WTC11 (cell line): ENCODE data around the gene FOXD4L6. TPM values are rescaled to one million over a fixed set of nuclear protein-coding genes. Genes with fewer than 3 reads are reported as not detected.
A peak's percentile ranks its signal among the peaks of the same experiment; 100 is the strongest.
"Not testable (repeated sequence)": the region's sequence is repeated elsewhere in the genome, so short reads cannot be mapped to it uniquely, and the experiment has no call there.

Experiments used
- ATAC-seq: fragments of 200-7000 bp; cut with Tn5 transposase; 2 replicates; pipeline ENCODE4 v1.10.0; 2021; ENCODE audit warnings: mild to moderate bottlenecking, moderate library complexity
- CTCF ChIA-PET: fragments of 300-600 bp; sonication (Branson Sonifier 250); formaldehyde crosslinking; loops from one replicate; lab custom pipeline; 2021; ENCODE audit warnings: antibody characterized with exemption; lab: Charles Lee
- POLR2A ChIA-PET: fragments of 350-600 bp; sonication (Branson Sonifier 250); formaldehyde crosslinking; loops from one replicate; lab custom pipeline; 2021; ENCODE audit warnings: antibody characterized with exemption; lab: Charles Lee
- DNase-seq: peaks from one replicate; pipeline ENCODE4 v3.0.0; 2021; ENCODE audit warnings: low spot score
- H3K27ac Mint-ChIP-seq: 2 replicates; pipeline ENCODE4 v1.8.0; 2021; ENCODE audit warnings: mixed read lengths
- H3K27me3 Mint-ChIP-seq: 2 replicates; pipeline ENCODE4 v1.8.0; 2021; ENCODE audit warnings: low read depth, mild to moderate bottlenecking, moderate library complexity, mixed read lengths
- H3K36me3 Mint-ChIP-seq: 2 replicates; pipeline ENCODE4 v1.8.0; 2021; ENCODE audit warnings: mixed read lengths
- H3K4me1 Mint-ChIP-seq: 2 replicates; pipeline ENCODE4 v1.8.0; 2022; ENCODE audit warnings: mixed read lengths
- H3K4me3 Mint-ChIP-seq: 2 replicates; pipeline ENCODE4 v1.8.0; 2021; ENCODE audit warnings: mild to moderate bottlenecking, moderate library complexity, mixed read lengths
- H3K9me3 Mint-ChIP-seq: 2 replicates; pipeline ENCODE4 v1.8.0; 2021; ENCODE audit warnings: mixed read lengths
- CTCF ChIP-seq: fragments of 200-600 bp; IDR thresholded peaks from 2 replicates; pipeline ENCODE4 v1.8.0; 2022; ENCODE audit warnings: antibody characterized with exemption
- total RNA-seq: library from RNA; stranded (reverse); gene quantifications from 3 replicates; pipeline ENCODE4 v1.2.3, GENCODE V29; 2021

FOXD4L6 gene
- total RNA-seq, 1 experiment from 2014 or later = not detected

GRCh38 chr9:41094010-41094773 is 34.3 kb downstream of the FOXD4L6 start:
- CTCF ChIA-PET, H3K4me1 Mint-ChIP-seq, H3K9me3 Mint-ChIP-seq, H3K36me3 Mint-ChIP-seq, DNase-seq, H3K27ac Mint-ChIP-seq, H3K4me3 Mint-ChIP-seq, POLR2A ChIA-PET, ATAC-seq: not testable (repeated sequence)
- H3K27me3 Mint-ChIP-seq = peaks cover 67% of the 10 kb centered on the region

- H3K27ac Mint-ChIP-seq, H3K9me3 Mint-ChIP-seq, H3K4me1 Mint-ChIP-seq, POLR2A ChIA-PET, H3K36me3 Mint-ChIP-seq, H3K4me3 Mint-ChIP-seq, ATAC-seq, DNase-seq, CTCF ChIA-PET: not testable (repeated sequence)
- H3K27me3 Mint-ChIP-seq = peaks cover 66% of the 10 kb centered on the region
These were observed 37.6 kb downstream of the FOXD4L6 start for GRCh38 chr9:41090922-41091321.

- H3K36me3 Mint-ChIP-seq, DNase-seq, ATAC-seq, H3K4me1 Mint-ChIP-seq, H3K9me3 Mint-ChIP-seq, H3K27ac Mint-ChIP-seq, CTCF ChIA-PET, H3K4me3 Mint-ChIP-seq, POLR2A ChIA-PET: not testable (repeated sequence)
- H3K27me3 Mint-ChIP-seq = peaks cover 71% of the 10 kb centered on the region
These were observed 38.1 kb downstream of the FOXD4L6 start for GRCh38 chr9:41090386-41090785.

GRCh38 chr9:41088450-41089059 is 39.9 kb downstream of the FOXD4L6 start:
- H3K9me3 Mint-ChIP-seq, CTCF ChIA-PET, DNase-seq, H3K36me3 Mint-ChIP-seq, H3K4me1 Mint-ChIP-seq, POLR2A ChIA-PET, H3K4me3 Mint-ChIP-seq, H3K27ac Mint-ChIP-seq: not testable (repeated sequence)
- peak; percentile 23; the same call in 1 of the 2 replicates for TF ChIP-seq CTCF
- peaks cover 78% of the 10 kb centered on the region for H3K27me3 Mint-ChIP-seq
- peak; percentile 83 for ATAC-seq

- H3K36me3 Mint-ChIP-seq, ATAC-seq, POLR2A ChIA-PET: not testable (repeated sequence)
These were observed 40.6 kb downstream of the FOXD4L6 start for GRCh38 chr9:41087929-41088328.

GRCh38 chr9:41087157-41087780 is 41.2 kb downstream of the FOXD4L6 start:
- H3K36me3 Mint-ChIP-seq, H3K4me3 Mint-ChIP-seq, POLR2A ChIA-PET, H3K4me1 Mint-ChIP-seq, CTCF ChIA-PET, H3K9me3 Mint-ChIP-seq, H3K27ac Mint-ChIP-seq, DNase-seq, ATAC-seq: not testable (repeated sequence)
- H3K27me3 Mint-ChIP-seq = peaks cover 80% of the 10 kb centered on the region

More at GRCh38 chr9:41087929-41088328, 40.6 kb downstream of the FOXD4L6 start:
- peaks cover 76% of the 10 kb centered on the region for H3K27me3 Mint-ChIP-seq
- H3K9me3 Mint-ChIP-seq, H3K4me3 Mint-ChIP-seq, CTCF ChIA-PET, DNase-seq, H3K27ac Mint-ChIP-seq, H3K4me1 Mint-ChIP-seq: not testable (repeated sequence)

GRCh38 chr9:41086685-41087084 is 41.8 kb downstream of the FOXD4L6 start:
- H3K27me3 Mint-ChIP-seq = peaks cover 85% of the 10 kb centered on the region
- CTCF ChIA-PET, H3K4me1 Mint-ChIP-seq, ATAC-seq, H3K4me3 Mint-ChIP-seq, DNase-seq, H3K27ac Mint-ChIP-seq, H3K9me3 Mint-ChIP-seq, POLR2A ChIA-PET, H3K36me3 Mint-ChIP-seq: not testable (repeated sequence)

GRCh38 chr9:41086215-41086614 is 42.3 kb downstream of the FOXD4L6 start:
- CTCF ChIA-PET, H3K4me3 Mint-ChIP-seq, H3K9me3 Mint-ChIP-seq, H3K36me3 Mint-ChIP-seq, POLR2A ChIA-PET, H3K4me1 Mint-ChIP-seq, H3K27ac Mint-ChIP-seq, DNase-seq, ATAC-seq: not testable (repeated sequence)
- peaks cover 81% of the 10 kb centered on the region for H3K27me3 Mint-ChIP-seq

- CTCF ChIA-PET, H3K36me3 Mint-ChIP-seq, DNase-seq, H3K4me1 Mint-ChIP-seq, ATAC-seq, H3K4me3 Mint-ChIP-seq, H3K27ac Mint-ChIP-seq, POLR2A ChIA-PET, H3K9me3 Mint-ChIP-seq: not testable (repeated sequence)
- peaks cover 70% of the 10 kb centered on the region for H3K27me3 Mint-ChIP-seq
These were observed 46.1 kb downstream of the FOXD4L6 start for GRCh38 chr9:41082358-41082757.

GRCh38 chr9:41079464-41079863 is 49.0 kb downstream of the FOXD4L6 start:
- H3K36me3 Mint-ChIP-seq, ATAC-seq, H3K4me3 Mint-ChIP-seq, POLR2A ChIA-PET, DNase-seq, H3K27ac Mint-ChIP-seq, H3K9me3 Mint-ChIP-seq, CTCF ChIA-PET, H3K4me1 Mint-ChIP-seq: not testable (repeated sequence)
- peaks cover 69% of the 10 kb centered on the region for H3K27me3 Mint-ChIP-seq

GRCh38 chr9:41077586-41077985 is 50.9 kb downstream of the FOXD4L6 start:
- CTCF ChIA-PET, H3K36me3 Mint-ChIP-seq, H3K9me3 Mint-ChIP-seq, POLR2A ChIA-PET, DNase-seq, H3K4me3 Mint-ChIP-seq, H3K4me1 Mint-ChIP-seq, ATAC-seq, H3K27ac Mint-ChIP-seq: not testable (repeated sequence)
- peaks cover 74% of the 10 kb centered on the region for H3K27me3 Mint-ChIP-seq
